Astrocyte (in vitro differentiated cells and primary cell): ENCODE results near the gene ARHGAP23.

Experiments used
- EZH2 ChIP-seq: IDR thresholded peaks from 2 replicates; pipeline ENCODE4 v1.6.1; 2012; ENCODE audit warnings: mild to moderate bottlenecking, low read length, inconsistent platforms; ENCODE audit not compliant: insufficient read depth
- TF ChIP-seq, protein P1 (sequence below): IDR thresholded peaks from 2 replicates; pipeline ENCODE4 v1.5.1; 2011; ENCODE audit warnings: low read depth, mild to moderate bottlenecking, inconsistent platforms, low read length, moderate library complexity; ENCODE audit not compliant: insufficient read depth

- TF ChIP-seq, protein P1, sequence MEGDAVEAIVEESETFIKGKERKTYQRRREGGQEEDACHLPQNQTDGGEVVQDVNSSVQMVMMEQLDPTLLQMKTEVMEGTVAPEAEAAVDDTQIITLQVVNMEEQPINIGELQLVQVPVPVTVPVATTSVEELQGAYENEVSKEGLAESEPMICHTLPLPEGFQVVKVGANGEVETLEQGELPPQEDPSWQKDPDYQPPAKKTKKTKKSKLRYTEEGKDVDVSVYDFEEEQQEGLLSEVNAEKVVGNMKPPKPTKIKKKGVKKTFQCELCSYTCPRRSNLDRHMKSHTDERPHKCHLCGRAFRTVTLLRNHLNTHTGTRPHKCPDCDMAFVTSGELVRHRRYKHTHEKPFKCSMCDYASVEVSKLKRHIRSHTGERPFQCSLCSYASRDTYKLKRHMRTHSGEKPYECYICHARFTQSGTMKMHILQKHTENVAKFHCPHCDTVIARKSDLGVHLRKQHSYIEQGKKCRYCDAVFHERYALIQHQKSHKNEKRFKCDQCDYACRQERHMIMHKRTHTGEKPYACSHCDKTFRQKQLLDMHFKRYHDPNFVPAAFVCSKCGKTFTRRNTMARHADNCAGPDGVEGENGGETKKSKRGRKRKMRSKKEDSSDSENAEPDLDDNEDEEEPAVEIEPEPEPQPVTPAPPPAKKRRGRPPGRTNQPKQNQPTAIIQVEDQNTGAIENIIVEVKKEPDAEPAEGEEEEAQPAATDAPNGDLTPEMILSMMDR = no peak
- TF ChIP-seq EZH2 = no peak
Measured at GRCh38 chr17:38430822-38431221, 2.6 kb downstream of the ARHGAP23 start.
